Fibroblast of lung (primary cell): ENCODE data around the gene GSE1. TPM values are rescaled to one million over a fixed set of nuclear protein-coding genes. Genes with fewer than 3 reads are reported as not detected.

Source experiments
- DNase-seq, 2 donors: peaks; one replicate each; pipeline versions ENCODE4 v3.0.0 to v3.0.0-alpha.2; 2010; ENCODE audit warnings: low read depth in 2 of 2
- H2AFZ ChIP-seq: 2 replicates; pipeline ENCODE4 v1.5.1; 2012; ENCODE audit warnings: low read length, control low read depth, inconsistent platforms
- H3K27ac ChIP-seq: 2 replicates; pipeline ENCODE4 v1.5.1; 2011; ENCODE audit warnings: low read length, control low read depth; ENCODE audit not compliant: insufficient read depth
- H3K27me3 ChIP-seq: 2 replicates; pipeline ENCODE4 v1.5.1; 2011; ENCODE audit warnings: mild to moderate bottlenecking, low read length; ENCODE audit not compliant: control insufficient read depth, insufficient read depth
- H3K36me3 ChIP-seq: 2 replicates; pipeline ENCODE4 v1.5.1; 2011; ENCODE audit warnings: low read length; ENCODE audit not compliant: control insufficient read depth, insufficient read depth
- H3K4me1 ChIP-seq: 2 replicates; pipeline ENCODE4 v1.5.1; 2011; ENCODE audit warnings: low read length; ENCODE audit not compliant: control insufficient read depth, insufficient read depth; ENCODE audit errors: extremely low read depth
- H3K4me2 ChIP-seq: 2 replicates; pipeline ENCODE4 v1.5.1; 2011; ENCODE audit warnings: low read length, control low read depth; ENCODE audit not compliant: insufficient read depth; ENCODE audit errors: extremely low read depth
- H3K4me3 ChIP-seq, 4 experiments: fragments of 200-600 bp in 1 of 4; sonication (generic) in 1 of 4; replicated peaks in 1 of 4; 2 replicates each; pipeline ENCODE4 v1.5.1; 2011 to 2016; ENCODE audit warnings: low read length in 4 of 4, low read depth in 3 of 4, mild to moderate bottlenecking in 3 of 4, control low read depth in 2 of 4, inconsistent platforms in 1 of 4, mixed read lengths in 1 of 4; ENCODE audit not compliant: insufficient read depth in 1 of 4; ENCODE audit errors: control extremely low read depth in 1 of 4
- H3K79me2 ChIP-seq: 2 replicates; pipeline ENCODE4 v1.5.1; 2012; ENCODE audit warnings: mild to moderate bottlenecking, low read length, inconsistent platforms; ENCODE audit not compliant: control insufficient read depth, insufficient read depth
- H3K9ac ChIP-seq: 2 replicates; pipeline ENCODE4 v1.5.1; 2011; ENCODE audit warnings: mild to moderate bottlenecking, low read length, control low read depth; ENCODE audit not compliant: insufficient read depth
- H3K9me3 ChIP-seq: 2 replicates; pipeline ENCODE4 v1.5.1; 2012; ENCODE audit warnings: low read depth, low read length; ENCODE audit not compliant: control insufficient read depth, insufficient read depth
- H4K20me1 ChIP-seq: 2 replicates; pipeline ENCODE4 v1.5.1; 2011; ENCODE audit warnings: low read length; ENCODE audit not compliant: control insufficient read depth, insufficient read depth; ENCODE audit errors: extremely low read depth
- EZH2 ChIP-seq: IDR thresholded peaks from 2 replicates; pipeline ENCODE4 v1.5.1; 2012; ENCODE audit warnings: low read length, control low read depth, mild to moderate bottlenecking; ENCODE audit errors: missing control alignments
- polyA plus RNA-seq, 2 donors: library from polyadenylated mRNA; depleted of rRNA in 1 of 2; stranded (reverse) in 1 of 2; unstranded in 1 of 2; fragments of >200 nt; gene quantifications; 2 replicates each; pipeline ENCODE4 v1.2.1, GENCODE V29; 2011 to 2012; ENCODE audit warnings: missing spikeins in 1 of 2
- total RNA-seq: library from RNA; depleted of rRNA; stranded (reverse); fragments of >200 nt; gene quantifications from 2 replicates; pipeline ENCODE4 v1.2.1, GENCODE V29; 2014
- TF ChIP-seq, protein P1 (sequence below), 2 donors: IDR thresholded peaks in 1 of 2; conservative IDR thresholded peaks in 1 of 2; 1 replicate in 1 of 2; 2 replicates in 1 of 2; pipeline ENCODE4 v1.5.1; 2011 to 2012; ENCODE audit warnings: low read length in 2 of 2, control low read depth in 1 of 2, inconsistent platforms in 1 of 2, low read depth in 1 of 2, mild to moderate bottlenecking in 1 of 2

The GSE1 gene
- total and polyA plus RNA-seq, 2 donors (not counting 1 experiment from before 2014, with no cell fraction given), result 11.0 to 35.7 TPM

DNA sequence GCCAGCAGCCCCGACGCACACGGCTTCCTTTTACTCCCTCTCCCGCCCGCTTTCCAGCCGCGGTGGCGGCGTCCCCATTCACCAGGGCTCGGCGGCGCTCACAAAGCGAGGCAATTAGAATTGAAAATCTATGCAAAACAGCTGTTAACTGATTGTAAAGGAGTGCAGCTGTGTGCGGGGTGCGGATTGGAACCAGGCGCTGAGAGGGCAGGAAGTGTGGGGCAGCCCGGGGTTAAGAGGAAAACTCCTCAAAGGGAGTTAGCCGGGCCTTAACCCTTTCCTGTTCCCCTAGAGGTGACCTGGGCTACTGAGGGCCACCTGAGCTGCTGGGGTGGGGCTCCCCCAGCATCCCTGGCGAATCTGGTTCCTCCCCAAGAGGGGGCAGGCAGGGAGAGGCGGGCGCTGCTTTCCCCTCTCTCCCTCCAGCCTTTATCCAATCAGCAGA, 5.8 kb upstream of the GSE1 start:
- peaks cover 17% of the 10 kb centered on the region for H3K4me1 ChIP-seq
- TF ChIP-seq, protein P1, sequence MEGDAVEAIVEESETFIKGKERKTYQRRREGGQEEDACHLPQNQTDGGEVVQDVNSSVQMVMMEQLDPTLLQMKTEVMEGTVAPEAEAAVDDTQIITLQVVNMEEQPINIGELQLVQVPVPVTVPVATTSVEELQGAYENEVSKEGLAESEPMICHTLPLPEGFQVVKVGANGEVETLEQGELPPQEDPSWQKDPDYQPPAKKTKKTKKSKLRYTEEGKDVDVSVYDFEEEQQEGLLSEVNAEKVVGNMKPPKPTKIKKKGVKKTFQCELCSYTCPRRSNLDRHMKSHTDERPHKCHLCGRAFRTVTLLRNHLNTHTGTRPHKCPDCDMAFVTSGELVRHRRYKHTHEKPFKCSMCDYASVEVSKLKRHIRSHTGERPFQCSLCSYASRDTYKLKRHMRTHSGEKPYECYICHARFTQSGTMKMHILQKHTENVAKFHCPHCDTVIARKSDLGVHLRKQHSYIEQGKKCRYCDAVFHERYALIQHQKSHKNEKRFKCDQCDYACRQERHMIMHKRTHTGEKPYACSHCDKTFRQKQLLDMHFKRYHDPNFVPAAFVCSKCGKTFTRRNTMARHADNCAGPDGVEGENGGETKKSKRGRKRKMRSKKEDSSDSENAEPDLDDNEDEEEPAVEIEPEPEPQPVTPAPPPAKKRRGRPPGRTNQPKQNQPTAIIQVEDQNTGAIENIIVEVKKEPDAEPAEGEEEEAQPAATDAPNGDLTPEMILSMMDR (conservative IDR thresholded peaks at IDR 0.05 in 1 of 2, IDR thresholded peaks at IDR 0.05 in 1 of 2; ENCODE audit: low read depth in 1 of 2, low read length in 2 of 2), result no peak
- no peak for TF ChIP-seq EZH2

DNA sequence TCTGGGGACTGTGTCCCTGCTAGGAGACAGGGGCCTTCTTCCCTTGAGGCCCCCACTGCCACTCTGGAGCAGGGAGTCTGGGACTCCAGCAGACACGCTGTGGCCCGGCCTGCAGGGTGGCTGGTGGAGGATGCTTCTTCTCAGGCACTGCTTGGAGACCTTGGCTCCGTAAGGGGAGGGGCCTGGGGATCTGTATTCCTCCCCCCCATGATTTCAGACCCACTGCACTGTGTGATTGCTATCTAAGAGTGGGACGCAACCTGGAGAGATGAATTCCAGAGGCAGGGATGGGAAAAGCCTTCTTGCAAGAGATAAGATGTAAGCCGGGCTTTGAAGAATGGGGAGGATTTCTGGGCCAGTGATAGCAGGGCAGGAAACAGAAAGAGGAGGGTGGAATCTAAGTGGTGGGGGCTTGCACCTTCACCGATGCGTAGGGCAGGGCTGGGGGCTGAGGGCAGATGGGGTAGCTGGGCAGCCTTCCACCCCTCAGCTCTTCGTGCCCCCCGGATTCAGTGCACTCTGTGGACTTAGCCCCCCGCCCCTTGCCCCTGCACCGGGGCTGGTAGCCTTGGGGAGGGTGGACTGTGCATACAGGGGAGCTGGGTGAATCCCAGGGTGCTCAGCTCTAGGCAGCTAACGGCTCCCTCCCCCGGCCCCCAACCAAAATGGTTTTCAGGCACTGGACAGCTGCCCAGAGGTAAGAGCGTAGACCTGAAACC, 5.2 kb upstream of the GSE1 start:
- no peaks in the 10 kb centered on the region for H3K27me3 ChIP-seq
- TF ChIP-seq, protein P1 (conservative IDR thresholded peaks at IDR 0.05 in 1 of 2, IDR thresholded peaks at IDR 0.05 in 1 of 2; ENCODE audit: low read depth in 1 of 2, low read length in 2 of 2), result no peak
- H3K36me3 ChIP-seq, result no peaks in the 10 kb centered on the region
- peaks cover 20% of the 10 kb centered on the region for H3K4me1 ChIP-seq
- no peaks in the 10 kb centered on the region for H3K9me3 ChIP-seq
- no peaks in the 10 kb centered on the region for H4K20me1 ChIP-seq
- DNase-seq, result no peak
- no peak overlapping the region for H3K9ac ChIP-seq
- no peak overlapping the region for H3K4me2 ChIP-seq
- H2AFZ ChIP-seq, result no peak overlapping the region
- no peaks in the 10 kb centered on the region for H3K79me2 ChIP-seq
- no peak overlapping the region for H3K4me3 ChIP-seq
- no peak overlapping the region for H3K27ac ChIP-seq

More for the DNA sequence above, 5.8 kb upstream of the GSE1 start:
- Histone ChIP-seq H3K36me3 (no peaks in the 10 kb centered on the region), H3K79me2 (no peaks in the 10 kb centered on the region), H3K27ac (no peak overlapping the region), H3K9ac (no peak overlapping the region), H3K4me3 (no peak overlapping the region), H4K20me1 (no peaks in the 10 kb centered on the region), H2AFZ (no peak overlapping the region), H3K4me2 (peak overlapping the region; percentile 48), H3K27me3 (no peaks in the 10 kb centered on the region), H3K9me3 (no peaks in the 10 kb centered on the region)
- DNase-seq, result peak in 1 of 2 donors; percentile 27

DNA sequence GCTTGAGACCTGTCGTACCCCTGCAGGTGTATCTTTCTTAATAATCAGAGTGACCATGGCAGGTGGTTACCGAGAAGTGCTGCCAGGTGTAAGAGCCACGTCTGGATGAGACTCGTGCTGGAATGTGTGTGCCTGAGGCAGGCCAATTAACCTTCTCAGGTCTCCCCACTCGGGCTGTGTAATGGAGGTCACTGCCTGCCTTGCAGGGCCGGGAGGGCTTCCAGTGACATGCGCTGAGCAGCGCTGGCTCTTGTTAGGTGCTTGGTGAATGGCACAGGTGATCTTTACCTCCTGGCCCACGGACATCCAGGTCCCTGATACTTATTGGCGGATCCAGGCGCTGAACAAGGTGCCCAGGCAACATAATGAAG, 4.6 kb upstream of the GSE1 start:
- Histone ChIP-seq H3K27me3 (no peaks in the 10 kb centered on the region), H3K4me2 (no peak overlapping the region), H3K4me1 (peaks cover 22% of the 10 kb centered on the region), H3K36me3 (no peaks in the 10 kb centered on the region), H3K4me3 (no peak overlapping the region), H3K27ac (no peak overlapping the region), H2AFZ (no peak overlapping the region), H3K9ac (no peak overlapping the region), H4K20me1 (no peaks in the 10 kb centered on the region), H3K79me2 (no peaks in the 10 kb centered on the region), H3K9me3 (no peaks in the 10 kb centered on the region)
- DNase-seq, result no peak
- TF ChIP-seq, protein P1 (conservative IDR thresholded peaks at IDR 0.05 in 1 of 2, IDR thresholded peaks at IDR 0.05 in 1 of 2; ENCODE audit: low read depth in 1 of 2, low read length in 2 of 2), result no peak
- no peak for TF ChIP-seq EZH2
